HepG2 (cell line): ENCODE results near the gene TMEM108.

ENCODE experiments used
- FOXJ3 ChIP-seq: sonication (generic); formaldehyde crosslinking; IDR thresholded peaks from 2 replicates; pipeline ENCODE4 v1.4.0; 2020; ENCODE audit warnings: missing genetic modification reagents, mild to moderate bottlenecking, borderline replicate concordance
- KDM6A ChIP-seq: IDR thresholded peaks from 2 replicates; pipeline ENCODE4 v1.6.1; 2016; ENCODE audit warnings: low read depth
- NCOA2 ChIP-seq: sonication (generic); formaldehyde crosslinking; IDR thresholded peaks from 2 replicates; pipeline ENCODE4 v1.8.0; 2022; ENCODE audit warnings: inconsistent platforms
- POLR2A ChIP-seq, 2 experiments: IDR thresholded peaks; 2 replicates each; pipeline ENCODE4 v1.6.1; 2011; ENCODE audit warnings: low read depth in 2 of 2, low read length in 2 of 2, mild to moderate bottlenecking in 1 of 2, moderate library complexity in 1 of 2; ENCODE audit not compliant: insufficient read depth in 1 of 2
- ZNF350 ChIP-seq: sonication (generic); formaldehyde crosslinking; IDR thresholded peaks from 2 replicates; pipeline ENCODE4 v1.4.0; 2020; ENCODE audit warnings: mild to moderate bottlenecking, low read depth, missing genetic modification reagents, borderline replicate concordance
- ZNF720 ChIP-seq: sonication (generic); formaldehyde crosslinking; IDR thresholded peaks from 2 replicates; pipeline ENCODE4 v1.4.0; 2020; ENCODE audit warnings: missing genetic modification reagents
- ZNF841 ChIP-seq: sonication (generic); formaldehyde crosslinking; IDR thresholded peaks from 2 replicates; pipeline ENCODE4 v1.8.1; 2023; ENCODE audit warnings: missing genetic modification reagents, borderline replicate concordance
- TF ChIP-seq, protein P1 (sequence below): sonication (generic); formaldehyde crosslinking; IDR thresholded peaks from 2 replicates; pipeline ENCODE4 v1.8.1; 2023; ENCODE audit warnings: mild to moderate bottlenecking, inconsistent platforms, moderate library complexity, missing genetic modification reagents, borderline replicate concordance
- TF ChIP-seq, protein P2 (sequence below): sonication (generic); formaldehyde crosslinking; IDR thresholded peaks from 2 replicates; pipeline ENCODE4 v1.5.0; 2020; ENCODE audit warnings: mild to moderate bottlenecking, missing genetic modification reagents, moderate library complexity
- TF ChIP-seq, protein P3 (sequence below): sonication (generic); formaldehyde crosslinking; IDR thresholded peaks from 2 replicates; pipeline ENCODE4 v1.4.0; 2020; ENCODE audit warnings: missing genetic modification reagents

DNA sequence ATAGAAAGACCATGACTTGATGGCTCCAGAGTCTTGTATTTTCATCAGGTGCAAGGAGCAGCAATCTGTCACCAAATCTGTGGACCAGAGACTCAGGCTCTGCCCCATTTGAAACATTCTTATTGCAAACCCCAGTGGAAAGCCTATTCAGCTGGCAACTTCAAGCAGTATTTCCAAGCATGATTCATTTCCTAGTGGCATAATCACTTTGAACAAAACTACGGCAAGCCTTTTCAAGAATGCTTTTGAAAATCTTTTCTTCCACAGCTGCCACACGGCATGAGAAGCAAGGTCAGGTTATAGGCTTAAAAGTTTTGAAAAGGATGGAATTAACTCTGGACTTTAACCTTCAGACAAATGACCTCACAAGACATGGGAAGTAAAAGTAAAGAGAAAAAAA lies 239.6 kb downstream of the TMEM108 start:
- TF ChIP-seq ZNF350 (no peak), KDM6A (no peak), ZNF841 (CRISPR knock-in tag) (no peak), ZNF720 (CRISPR knock-in tag) (no peak), POLR2A (IDR thresholded peaks at IDR 0.05; ENCODE audit: insufficient read depth in 1 of 2, low read depth in 2 of 2, low read length in 2 of 2) (no peak), FOXJ3 (no peak), NCOA2 (no peak)
- TF ChIP-seq, protein P1, sequence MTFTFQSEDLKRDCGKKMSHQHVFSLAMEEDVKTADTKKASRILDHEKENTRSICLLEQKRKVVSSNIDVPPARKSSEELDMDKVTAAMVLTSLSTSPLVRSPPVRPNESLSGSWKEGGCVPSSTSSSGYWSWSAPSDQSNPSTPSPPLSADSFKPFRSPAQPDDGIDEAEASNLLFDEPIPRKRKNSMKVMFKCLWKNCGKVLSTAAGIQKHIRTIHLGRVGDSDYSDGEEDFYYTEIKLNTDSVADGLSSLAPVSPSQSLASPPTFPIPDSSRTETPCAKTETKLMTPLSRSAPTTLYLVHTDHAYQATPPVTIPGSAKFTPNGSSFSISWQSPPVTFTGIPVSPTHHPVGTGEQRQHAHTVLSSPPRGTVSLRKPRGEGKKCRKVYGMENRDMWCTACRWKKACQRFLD, result no peak
- TF ChIP-seq, protein P2, sequence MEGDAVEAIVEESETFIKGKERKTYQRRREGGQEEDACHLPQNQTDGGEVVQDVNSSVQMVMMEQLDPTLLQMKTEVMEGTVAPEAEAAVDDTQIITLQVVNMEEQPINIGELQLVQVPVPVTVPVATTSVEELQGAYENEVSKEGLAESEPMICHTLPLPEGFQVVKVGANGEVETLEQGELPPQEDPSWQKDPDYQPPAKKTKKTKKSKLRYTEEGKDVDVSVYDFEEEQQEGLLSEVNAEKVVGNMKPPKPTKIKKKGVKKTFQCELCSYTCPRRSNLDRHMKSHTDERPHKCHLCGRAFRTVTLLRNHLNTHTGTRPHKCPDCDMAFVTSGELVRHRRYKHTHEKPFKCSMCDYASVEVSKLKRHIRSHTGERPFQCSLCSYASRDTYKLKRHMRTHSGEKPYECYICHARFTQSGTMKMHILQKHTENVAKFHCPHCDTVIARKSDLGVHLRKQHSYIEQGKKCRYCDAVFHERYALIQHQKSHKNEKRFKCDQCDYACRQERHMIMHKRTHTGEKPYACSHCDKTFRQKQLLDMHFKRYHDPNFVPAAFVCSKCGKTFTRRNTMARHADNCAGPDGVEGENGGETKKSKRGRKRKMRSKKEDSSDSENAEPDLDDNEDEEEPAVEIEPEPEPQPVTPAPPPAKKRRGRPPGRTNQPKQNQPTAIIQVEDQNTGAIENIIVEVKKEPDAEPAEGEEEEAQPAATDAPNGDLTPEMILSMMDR (CRISPR knock-in tag), result no peak
- TF ChIP-seq, protein P3, sequence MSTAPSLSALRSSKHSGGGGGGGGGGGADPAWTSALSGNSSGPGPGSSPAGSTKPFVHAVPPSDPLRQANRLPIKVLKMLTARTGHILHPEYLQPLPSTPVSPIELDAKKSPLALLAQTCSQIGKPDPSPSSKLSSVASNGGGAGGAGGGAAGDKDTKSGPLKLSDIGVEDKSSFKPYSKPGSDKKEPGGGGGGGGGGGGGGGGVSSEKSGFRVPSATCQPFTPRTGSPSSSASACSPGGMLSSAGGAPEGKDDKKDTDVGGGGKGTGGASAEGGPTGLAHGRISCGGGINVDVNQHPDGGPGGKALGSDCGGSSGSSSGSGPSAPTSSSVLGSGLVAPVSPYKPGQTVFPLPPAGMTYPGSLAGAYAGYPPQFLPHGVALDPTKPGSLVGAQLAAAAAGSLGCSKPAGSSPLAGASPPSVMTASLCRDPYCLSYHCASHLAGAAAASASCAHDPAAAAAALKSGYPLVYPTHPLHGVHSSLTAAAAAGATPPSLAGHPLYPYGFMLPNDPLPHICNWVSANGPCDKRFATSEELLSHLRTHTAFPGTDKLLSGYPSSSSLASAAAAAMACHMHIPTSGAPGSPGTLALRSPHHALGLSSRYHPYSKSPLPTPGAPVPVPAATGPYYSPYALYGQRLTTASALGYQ (CRISPR knock-in tag), result no peak
